Mucosa of descending colon (tissue), 3 donors: Measurements from ENCODE around the gene TACR2. TPM values are rescaled to one million over a fixed set of nuclear protein-coding genes. Genes with fewer than 3 reads are reported as not detected.

ENCODE experiments used
- ATAC-seq: fragments of 200-7000 bp; cut with Tn5 transposase; one replicate; pipeline ENCODE4 v1.9.1; 2020; ENCODE audit warnings: mild to moderate bottlenecking, moderate library complexity
- DNase-seq, 3 donors: peaks; one replicate each; pipeline ENCODE4 v3.0.0-alpha.2; 2020
- H3K36me3 ChIP-seq: fragments of 200-600 bp; one replicate; pipeline ENCODE4 v1.8.0; 2021; ENCODE audit warnings: low read depth, mild to moderate bottlenecking
- H3K4me1 ChIP-seq: fragments of 200-600 bp; one replicate; pipeline ENCODE4 v1.8.0; 2021; ENCODE audit warnings: low read depth, mild to moderate bottlenecking
- H3K4me3 ChIP-seq: fragments of 200-600 bp; one replicate; pipeline ENCODE4 v1.8.0; 2021; ENCODE audit warnings: mild to moderate bottlenecking
- H3K9me3 ChIP-seq: fragments of 200-600 bp; one replicate; pipeline ENCODE4 v1.8.0; 2021; ENCODE audit warnings: mild to moderate bottlenecking
- CTCF ChIP-seq: fragments of 200-600 bp; IDR thresholded peaks from one replicate; pipeline ENCODE4 v1.8.0; 2022; ENCODE audit warnings: antibody characterized with exemption, mild to moderate bottlenecking
- intact Hi-C, 2 donors: fragments of 100-400 bp; cut with DNase I in 1 of 2; cut with micrococcal nuclease in 1 of 2; formaldehyde crosslinking; loops; one replicate each; pipeline versions ENCODE4 v1.11.0 to v1.11.1; 2022; cut with DNase I, micrococcal nuclease
- total RNA-seq, 3 donors: library from RNA; stranded (reverse); fragmentation: NEBNext Ultra II Directional in 2 of 3; extraction: Animal tissue kit (Norgen Biotek cat#: 25700) in 2 of 3; gene quantifications; one replicate each; pipeline versions ENCODE4 v1.2.1 to v1.2.4, GENCODE V29; 2021 to 2023
- donor health status: DM: no; HTN: no; CAD: no; lungs with moderate emphysema.
- donor health status: DM: no; HTN: no; CAD: no.
- donor health status: DM: no; HTN: yes; CAD: no.

Gene TACR2
- total RNA-seq, 3 donors from 2014 or later: 6.3 to 204 (median 9.5) TPM

GRCh38 chr10:69463886-69464285, 47.2 kb upstream of the TACR2 start:
- intact Hi-C loops: no loop called here
- Histone ChIP-seq H3K4me1 (peaks cover 35% of the 10 kb centered on the region), H3K9me3 (no peaks in the 10 kb centered on the region), H3K36me3 (no peaks in the 10 kb centered on the region), H3K4me3 (no peak overlapping the region)
- TF ChIP-seq CTCF: no peak
- ATAC-seq: no peak
- DNase-seq: peak in 1 of 3 donors; percentile 20

- Histone ChIP-seq H3K36me3 (no peaks in the 10 kb centered on the region), H3K4me1 (peaks cover 52% of the 10 kb centered on the region), H3K9me3 (no peaks in the 10 kb centered on the region), H3K4me3 (no peak overlapping the region)
- no peak for ATAC-seq
- DNase-seq: no peak
- intact Hi-C loops: no loop called here
- TF ChIP-seq CTCF: no peak
These were observed 44.7 kb upstream of the TACR2 start for GRCh38 chr10:69461243-69462025.

- H3K9me3 ChIP-seq: no peaks in the 10 kb centered on the region
- intact Hi-C loops: no loop called here
- H3K4me3 ChIP-seq: no peak overlapping the region
- TF ChIP-seq CTCF: no peak
- H3K36me3 ChIP-seq: no peaks in the 10 kb centered on the region
- peaks cover 57% of the 10 kb centered on the region for H3K4me1 ChIP-seq
- ATAC-seq: no peak
- DNase-seq: no peak
These were observed 44.0 kb upstream of the TACR2 start for GRCh38 chr10:69460576-69461242.

- DNase-seq (peak in 1 of 3 donors; percentile 60), ATAC-seq (no peak)
- H3K4me3 ChIP-seq: no peak overlapping the region
- H3K4me1 ChIP-seq: peaks cover 53% of the 10 kb centered on the region
- intact Hi-C loops: no loop called here
- H3K36me3 ChIP-seq: no peaks in the 10 kb centered on the region
- H3K9me3 ChIP-seq: no peaks in the 10 kb centered on the region
- no peak for TF ChIP-seq CTCF
These were observed 43.3 kb upstream of the TACR2 start for GRCh38 chr10:69459893-69460575.

GRCh38 chr10:69459101-69459790, 42.5 kb upstream of the TACR2 start:
- peaks cover 47% of the 10 kb centered on the region for H3K4me1 ChIP-seq
- peak; percentile 78 for ATAC-seq
- intact Hi-C loops: no loop called here

More at GRCh38 chr10:69459101-69459790, 42.5 kb upstream of the TACR2 start:
- Histone ChIP-seq H3K9me3 (no peaks in the 10 kb centered on the region), H3K4me3 (no peak overlapping the region), H3K36me3 (no peaks in the 10 kb centered on the region)
- TF ChIP-seq CTCF: no peak
- peak in 2 of 3 donors; percentile 53 to 69 for DNase-seq
